HG03066 (cell line): ENCODE measurements around the gene SLIT1.

Experiments used
- ATAC-seq: cut with Tn5 transposase; IDR thresholded peaks from one replicate; pipeline ENCODE4 v1.9.1; 2021; ENCODE audit warnings: low read depth; ENCODE audit not compliant: unreplicated experiment

SLIT1 gene

GRCh38 chr10:97120370-97120769 lies 65.4 kb downstream of the SLIT1 start:
- ATAC-seq, result no peak

- no peak for ATAC-seq
Observed at GRCh38 chr10:97119058-97119745, 66.6 kb downstream of the SLIT1 start.

GRCh38 chr10:97117372-97117771 lies 68.4 kb downstream of the SLIT1 start:
- ATAC-seq, result no peak

DNA sequence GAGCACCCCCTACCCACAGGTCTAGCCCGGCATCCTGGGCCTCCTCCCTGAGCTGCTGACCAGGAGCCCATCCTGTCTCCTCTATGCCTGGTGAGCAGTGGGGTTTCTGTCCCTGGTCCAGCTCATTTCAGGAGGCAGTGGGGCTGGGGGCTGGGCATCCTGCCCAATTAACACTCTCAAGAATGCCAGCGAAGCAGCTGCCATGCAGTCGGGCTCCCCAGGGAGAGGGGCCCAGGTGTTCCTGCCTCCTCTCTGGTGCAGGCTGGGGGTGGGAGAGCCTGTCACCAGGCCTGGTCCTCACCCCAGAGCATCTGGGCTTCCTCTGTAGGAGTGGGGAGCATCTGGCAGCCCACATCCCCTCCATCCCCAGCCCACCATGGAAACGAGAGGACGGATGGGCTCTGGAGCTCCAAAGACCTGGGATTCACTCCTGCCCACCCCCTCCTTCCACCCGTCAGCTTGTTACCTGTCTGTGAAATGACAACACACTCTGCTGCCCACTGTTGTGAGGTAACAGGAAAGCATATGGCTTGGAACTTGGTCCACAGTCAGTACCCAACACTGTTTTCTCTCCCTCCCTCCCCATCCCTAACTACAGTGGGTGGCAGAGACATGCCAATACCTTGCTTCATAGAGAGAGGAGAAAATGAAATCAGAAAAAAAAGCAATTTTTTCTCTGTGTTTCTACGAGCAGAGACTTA lies 69.1 kb downstream of the SLIT1 start:
- ATAC-seq, result no peak

DNA sequence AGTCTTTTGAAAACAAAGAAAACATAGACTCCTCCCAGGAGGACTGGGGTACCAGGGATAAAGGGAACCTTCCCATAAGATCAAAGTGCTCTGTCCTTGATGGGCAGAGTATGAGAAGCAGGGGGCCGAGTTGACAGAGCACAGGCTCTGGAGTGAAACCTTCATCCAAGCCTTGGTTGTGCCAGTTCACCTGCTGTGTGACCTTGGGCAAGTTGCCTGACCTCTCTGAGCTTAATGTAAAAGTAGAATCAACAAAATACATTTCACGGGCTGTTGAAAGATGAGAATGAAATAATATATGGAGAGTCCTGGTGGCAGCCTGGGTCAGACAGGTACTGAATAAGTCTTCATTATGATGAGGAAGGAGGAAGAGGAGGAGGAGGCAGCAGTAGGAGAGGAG lies 69.9 kb downstream of the SLIT1 start:
- no peak for ATAC-seq

- no peak for ATAC-seq
Observed at GRCh38 chr10:97111615-97112014, 74.1 kb downstream of the SLIT1 start.

DNA sequence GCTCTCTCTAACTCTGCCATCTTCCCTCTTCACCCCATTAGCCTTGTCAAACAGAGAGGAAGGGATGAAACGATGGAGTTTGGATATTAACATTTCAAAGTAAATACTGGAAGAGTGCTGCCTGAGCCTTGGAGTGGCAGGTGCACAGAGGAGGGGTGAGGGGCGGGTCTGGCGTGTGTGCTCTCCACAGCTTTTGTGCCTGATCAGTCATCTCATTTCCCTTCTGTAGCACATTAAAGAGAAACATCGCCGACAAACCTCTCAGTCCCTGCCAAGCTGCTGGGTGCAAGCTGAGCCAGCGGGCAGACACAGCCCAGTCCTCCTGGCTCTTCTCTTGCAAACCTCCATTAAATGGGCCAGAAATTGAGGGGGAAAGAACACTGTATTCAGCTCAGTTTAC lies 76.2 kb downstream of the SLIT1 start:
- no peak for ATAC-seq

GRCh38 chr10:97107551-97107950 lies 78.2 kb downstream of the SLIT1 start:
- no peak for ATAC-seq

DNA sequence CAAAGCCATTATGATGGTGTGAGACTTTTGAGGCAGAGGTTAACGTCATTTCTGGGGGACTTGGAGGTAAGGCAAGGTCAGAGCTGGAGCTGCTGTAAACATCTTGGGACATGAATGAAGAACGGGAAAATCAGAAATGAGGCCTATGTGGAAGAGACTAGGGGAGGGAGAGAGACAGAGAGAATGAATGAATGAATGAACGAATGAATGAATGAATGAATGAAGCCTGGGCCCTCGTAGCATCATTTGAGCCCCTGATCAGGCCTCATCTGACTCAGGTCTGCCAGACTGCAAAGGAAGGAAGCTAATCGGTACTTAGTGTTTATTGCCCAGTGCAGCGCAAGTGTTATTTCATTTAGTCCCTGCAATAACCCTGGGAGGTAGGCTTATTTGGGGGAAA lies 79.6 kb downstream of the SLIT1 start:
- ATAC-seq, result no peak

DNA sequence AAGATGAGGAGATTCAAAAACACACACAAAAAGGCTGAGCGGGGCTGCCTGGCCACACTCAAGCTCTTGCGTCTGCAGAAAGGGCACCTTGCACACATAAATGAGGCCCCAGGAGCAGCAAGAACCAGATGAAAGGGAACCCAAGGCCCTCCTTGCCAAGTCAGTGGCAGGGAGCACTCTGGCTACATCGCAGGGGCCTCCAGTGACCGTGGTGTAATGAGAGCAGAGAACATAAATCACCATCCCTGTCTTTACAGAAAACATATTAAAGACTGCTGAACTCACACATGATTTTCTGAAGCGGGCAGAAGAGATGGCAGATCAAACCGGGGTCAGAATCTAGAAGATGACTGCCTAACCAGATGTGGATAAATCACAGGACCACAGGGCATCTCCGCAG lies 80.5 kb downstream of the SLIT1 start:
- no peak for ATAC-seq

DNA sequence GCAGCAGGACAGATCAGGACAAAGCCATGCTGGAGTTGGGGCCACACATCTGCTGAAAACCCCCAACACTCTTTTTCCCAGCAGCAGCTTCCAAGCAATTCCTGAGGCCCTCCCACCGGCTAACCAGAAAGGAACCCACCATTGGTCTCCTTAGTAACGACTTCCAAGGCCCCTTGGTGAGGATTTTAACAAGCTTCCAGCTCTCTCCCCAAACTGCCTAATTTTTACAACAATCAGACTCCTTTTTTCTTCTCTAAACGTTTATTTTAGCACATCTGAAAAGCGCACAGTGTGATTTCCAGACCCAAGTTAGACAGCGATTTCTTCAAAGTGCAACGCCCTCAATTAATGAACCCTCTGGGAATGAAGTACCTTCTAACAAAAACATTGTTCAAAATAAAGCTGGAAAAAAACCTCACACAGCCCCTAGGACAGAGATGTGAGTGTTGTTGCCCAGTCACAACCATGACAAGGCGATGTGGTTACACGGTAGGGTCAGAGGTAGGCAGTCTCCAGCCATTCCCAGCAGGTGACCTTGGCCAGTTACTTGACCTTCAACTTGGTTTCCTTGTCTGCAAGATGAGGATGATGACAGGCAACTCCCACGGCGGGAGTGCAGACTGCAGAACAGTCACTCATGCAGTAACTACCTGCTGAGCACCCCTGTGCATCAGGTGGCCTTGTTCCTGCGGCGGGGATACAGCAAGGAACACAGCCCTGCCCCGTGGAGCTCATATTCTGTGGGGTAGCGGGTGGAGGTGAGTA lies 82.3 kb downstream of the SLIT1 start:
- no peak for ATAC-seq

DNA sequence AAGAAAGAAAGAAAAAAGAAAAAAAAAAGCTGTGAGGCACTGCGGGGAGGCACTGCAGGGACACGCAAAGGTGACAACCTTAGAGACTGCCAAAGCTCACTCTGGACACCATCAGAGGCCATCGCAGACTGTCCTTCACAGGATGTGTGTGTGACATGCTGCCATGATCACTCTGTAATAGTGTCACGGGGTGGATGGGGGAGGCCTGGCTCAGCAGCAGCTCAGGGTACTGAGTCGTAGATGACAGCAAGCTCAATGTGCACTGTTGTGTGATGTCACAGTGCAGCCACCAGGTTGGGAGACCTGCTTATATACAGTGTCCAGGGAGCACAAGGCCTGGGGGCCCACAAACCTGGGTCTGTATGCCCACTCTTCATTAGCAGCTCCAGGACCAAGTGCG lies 83.3 kb downstream of the SLIT1 start:
- ATAC-seq, result no peak

DNA sequence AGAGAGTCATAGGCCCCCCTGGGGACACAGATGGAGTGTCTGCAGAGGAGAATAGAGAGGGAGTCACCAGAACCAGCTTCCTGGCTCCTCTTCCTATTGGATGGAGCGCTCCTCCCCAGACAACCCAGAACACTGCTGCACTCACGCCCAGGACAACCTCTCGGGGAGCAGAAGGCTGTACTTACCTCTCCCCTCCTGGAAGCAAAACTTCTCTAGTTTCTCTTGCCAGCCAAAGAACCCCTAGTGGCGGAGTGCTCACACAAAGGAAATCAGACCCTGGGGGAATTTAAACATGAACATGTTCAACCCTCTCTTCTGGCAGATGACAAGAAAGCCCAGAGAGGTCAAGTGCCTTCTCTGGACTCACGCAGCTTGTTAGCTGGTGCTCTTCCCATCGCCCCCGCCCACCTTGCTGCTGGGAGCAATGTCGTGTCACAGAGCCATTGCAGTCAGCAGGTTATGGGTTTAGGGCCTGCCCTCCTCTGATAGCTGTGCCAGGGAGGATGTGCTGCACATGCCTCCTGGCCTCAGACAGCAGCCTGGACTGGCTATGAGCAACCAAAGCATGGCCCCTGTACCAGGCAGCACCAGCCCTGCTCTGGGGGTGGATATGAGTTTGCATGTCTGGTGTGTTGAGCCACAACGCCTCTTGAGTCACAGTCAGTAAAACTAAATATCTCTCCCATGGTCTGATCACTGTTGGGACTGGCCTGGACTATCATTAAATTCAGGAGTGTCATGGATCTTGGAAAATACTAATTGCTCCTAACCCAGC lies 84.4 kb downstream of the SLIT1 start:
- ATAC-seq, result no peak

GRCh38 chr10:97100657-97101056 lies 85.1 kb downstream of the SLIT1 start:
- no peak for ATAC-seq

- ATAC-seq, result no peak
Observed at GRCh38 chr10:97099868-97100267, 85.9 kb downstream of the SLIT1 start.

DNA sequence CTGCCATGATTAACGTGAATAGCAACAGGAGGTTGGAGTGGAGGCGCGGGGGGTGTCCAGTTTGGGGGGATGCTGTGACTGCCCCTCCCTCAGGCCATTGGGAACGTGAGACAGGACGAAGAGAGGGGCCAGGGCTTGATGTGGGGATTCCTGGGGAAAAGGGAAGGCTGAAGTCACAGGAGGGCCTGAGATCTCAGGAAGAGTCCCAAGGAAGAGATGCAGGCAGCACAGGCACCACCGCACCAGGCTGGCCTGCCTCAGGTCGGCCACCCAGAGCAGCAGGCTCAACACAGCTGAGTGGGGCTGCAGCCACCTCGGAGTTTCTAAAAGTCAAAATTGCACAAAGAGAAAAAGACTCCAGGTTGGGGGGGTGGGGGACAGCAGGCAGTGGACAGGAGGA lies 86.7 kb downstream of the SLIT1 start:
- ATAC-seq, result no peak

GRCh38 chr10:97097084-97097433 lies 88.7 kb downstream of the SLIT1 start:
- no peak for ATAC-seq

DNA sequence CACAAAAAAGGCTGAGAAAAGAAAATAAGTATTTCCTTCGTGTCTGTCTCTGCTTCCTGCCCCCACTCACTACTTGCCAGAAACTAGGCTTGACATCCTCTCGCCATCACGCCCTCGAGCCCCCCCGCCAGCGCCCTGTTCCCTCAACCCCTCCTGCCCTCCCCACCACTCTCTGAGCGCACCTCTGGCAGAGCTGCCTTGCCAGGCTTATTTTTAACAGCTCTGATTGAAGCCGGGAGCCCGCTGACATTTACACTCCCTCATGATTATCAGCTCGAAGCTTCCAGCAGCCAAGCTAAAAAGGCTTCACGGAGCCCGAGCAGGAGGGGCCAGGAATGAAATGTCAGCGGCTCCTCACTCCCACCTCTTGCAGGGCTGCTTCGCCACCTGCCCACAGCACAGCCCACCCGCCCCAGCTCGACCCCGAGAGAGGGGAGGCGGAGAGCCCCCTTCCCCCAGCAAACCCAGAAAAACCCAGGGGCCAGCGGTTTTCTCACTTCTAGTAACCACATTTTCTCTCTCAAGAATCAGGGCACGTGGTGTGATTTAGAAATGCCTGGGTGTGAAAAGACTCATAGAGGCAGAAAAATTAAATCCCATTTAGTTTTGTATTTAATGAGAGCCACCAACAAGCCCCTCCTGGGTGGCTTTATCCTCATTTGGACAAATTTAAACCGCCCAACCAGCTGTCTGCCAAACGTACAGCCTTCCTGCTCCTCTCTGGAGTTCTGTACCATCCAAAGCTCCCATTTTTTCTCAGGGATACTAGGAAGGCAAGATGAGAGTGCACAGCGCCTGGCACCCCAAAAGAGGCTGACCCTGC lies 89.3 kb downstream of the SLIT1 start:
- no peak for ATAC-seq

DNA sequence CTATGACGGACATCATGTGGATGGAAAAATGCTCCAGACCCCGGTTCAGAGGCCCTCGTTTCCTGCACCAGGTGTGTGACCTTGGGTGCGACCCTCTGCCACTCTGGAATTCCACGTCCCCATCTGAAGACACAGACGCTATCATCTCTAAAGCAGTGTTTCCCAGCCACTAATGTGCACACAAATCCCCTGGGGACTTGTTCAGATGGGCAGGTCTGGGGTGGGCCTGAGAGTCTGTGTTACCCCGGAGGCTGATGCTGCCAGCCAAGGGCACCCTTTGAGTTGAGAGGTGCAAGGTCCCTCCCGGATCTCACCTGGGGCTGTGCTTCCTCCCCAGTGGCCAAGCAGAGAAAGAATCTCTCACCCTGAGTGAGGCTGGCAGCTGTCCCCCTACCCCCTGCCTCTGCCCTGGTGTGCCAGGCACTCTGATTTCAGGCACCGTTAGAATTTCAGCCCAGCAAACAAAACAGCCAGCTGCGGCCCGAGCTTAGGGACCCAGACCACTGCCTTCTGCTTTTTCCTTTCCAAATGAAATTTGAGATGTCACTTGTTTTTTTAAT lies 90.0 kb downstream of the SLIT1 start:
- no peak for ATAC-seq

DNA sequence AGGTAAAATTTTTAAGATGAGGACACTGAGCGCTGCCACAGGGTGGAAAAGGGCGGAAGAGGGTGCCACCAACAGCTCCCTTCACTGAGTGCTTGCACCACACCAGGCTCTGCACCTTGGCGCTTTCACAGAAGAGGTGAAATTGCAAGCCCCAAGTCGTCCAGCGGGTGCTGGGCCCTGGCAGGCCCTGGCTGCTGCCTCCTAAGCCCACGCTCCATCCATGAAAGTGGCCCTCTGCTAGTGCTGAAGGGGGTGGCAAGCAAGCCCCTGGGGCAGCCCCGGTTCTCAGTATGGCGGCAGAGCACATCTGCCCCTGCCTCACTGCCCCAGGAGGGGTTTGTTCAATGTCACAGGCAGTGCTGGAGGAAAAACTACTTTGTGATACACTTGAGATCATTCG lies 95.1 kb downstream of the SLIT1 start:
- no peak for ATAC-seq
